KMS-11 (cell line): ENCODE measurements around the gene B3GALT2.

Source experiments
- H2AFZ ChIP-seq: fragments of 200-600 bp; sonication (generic); 2 replicates; pipeline ENCODE4 v1.6.1; 2016; ENCODE audit warnings: antibody characterized with exemption, mixed run types, low read depth
- H3K27ac ChIP-seq: fragments of 200-600 bp; sonication (generic); 2 replicates; pipeline ENCODE4 v1.6.1; 2016; ENCODE audit warnings: mild to moderate bottlenecking, mixed run types
- H3K27me3 ChIP-seq: fragments of 200-600 bp; sonication (generic); 2 replicates; pipeline ENCODE4 v1.6.1; 2017; ENCODE audit warnings: mild to moderate bottlenecking, low read depth, mixed run types, moderate library complexity; ENCODE audit not compliant: insufficient read depth
- H3K36me3 ChIP-seq: fragments of 200-600 bp; sonication (generic); 2 replicates; pipeline ENCODE4 v1.6.1; 2017; ENCODE audit warnings: mild to moderate bottlenecking, mixed run types; ENCODE audit not compliant: insufficient read depth
- H3K4me1 ChIP-seq: fragments of 200-600 bp; sonication (generic); 2 replicates; pipeline ENCODE4 v1.6.1; 2016; ENCODE audit warnings: mild to moderate bottlenecking, low read depth, mixed run types; ENCODE audit not compliant: poor library complexity, severe bottlenecking
- H3K4me2 ChIP-seq: fragments of 200-600 bp; sonication (generic); 2 replicates; pipeline ENCODE4 v1.7.0; 2016; ENCODE audit warnings: mild to moderate bottlenecking, mixed run types
- H3K4me3 ChIP-seq: fragments of 200-600 bp; sonication (generic); IDR thresholded peaks from 2 replicates; pipeline ENCODE4 v1.6.1; 2017; ENCODE audit warnings: low read depth, low read length, mixed read lengths; ENCODE audit not compliant: insufficient read depth
- H3K79me2 ChIP-seq: fragments of 200-600 bp; sonication (generic); 2 replicates; pipeline ENCODE4 v1.6.1; 2016; ENCODE audit warnings: low read depth, mixed run types; ENCODE audit not compliant: insufficient read depth
- H3K9ac ChIP-seq: fragments of 200-600 bp; sonication (generic); 2 replicates; pipeline ENCODE4 v1.6.1; 2016; ENCODE audit warnings: mild to moderate bottlenecking, mixed run types
- H4K20me1 ChIP-seq: fragments of 200-600 bp; sonication (generic); 2 replicates; pipeline ENCODE4 v1.6.1; 2016; ENCODE audit warnings: mild to moderate bottlenecking, mixed run types; ENCODE audit not compliant: insufficient read depth
- TF ChIP-seq, protein P1 (sequence below): fragments of 200-600 bp; sonication (generic); conservative IDR thresholded peaks from 2 replicates; pipeline ENCODE4 v1.6.1; 2017; ENCODE audit warnings: low read depth, mild to moderate bottlenecking, antibody characterized with exemption, low read length, moderate library complexity, mixed read lengths

The B3GALT2 gene

DNA sequence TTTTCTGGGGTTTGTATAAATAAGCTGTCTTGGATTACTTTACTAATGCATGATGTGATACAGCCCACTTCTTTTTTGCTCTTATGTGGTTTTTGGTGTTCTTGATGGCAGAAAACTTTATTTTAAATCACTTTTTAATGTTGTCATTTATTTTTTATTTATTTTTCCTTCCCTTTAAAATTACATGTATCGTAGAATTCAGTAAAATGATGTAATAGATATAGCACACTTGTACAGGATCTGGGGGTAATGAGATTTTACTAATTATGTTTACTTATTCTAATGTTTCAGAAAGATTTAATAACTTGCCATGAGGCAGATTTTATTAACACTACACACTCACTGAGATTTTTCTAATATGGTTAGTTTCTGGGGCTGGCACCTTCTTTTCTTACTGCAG is 701 bp upstream of the B3GALT2 start:
- Histone ChIP-seq H3K4me3 (no peak overlapping the region), H3K4me2 (no peak overlapping the region)

DNA sequence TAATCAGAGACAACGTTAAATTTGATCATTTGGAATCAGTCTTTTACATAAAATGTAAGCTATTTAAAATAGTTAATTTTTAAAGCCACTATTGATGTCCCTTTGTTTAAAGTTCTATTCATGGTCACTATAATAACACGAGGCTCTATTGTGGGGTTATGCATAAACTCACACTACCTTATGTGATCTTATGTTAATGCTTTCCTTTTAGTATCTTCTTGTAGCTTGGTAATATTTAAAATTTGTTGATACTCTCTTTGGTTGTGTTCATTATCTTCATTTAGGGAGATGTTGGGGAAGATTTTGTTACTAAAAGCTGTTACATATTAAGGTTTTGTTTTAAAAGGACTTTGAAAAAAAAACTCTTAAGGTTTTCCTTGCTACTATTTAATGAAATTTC is 1.2 kb downstream of the B3GALT2 start:
- TF ChIP-seq, protein P1, sequence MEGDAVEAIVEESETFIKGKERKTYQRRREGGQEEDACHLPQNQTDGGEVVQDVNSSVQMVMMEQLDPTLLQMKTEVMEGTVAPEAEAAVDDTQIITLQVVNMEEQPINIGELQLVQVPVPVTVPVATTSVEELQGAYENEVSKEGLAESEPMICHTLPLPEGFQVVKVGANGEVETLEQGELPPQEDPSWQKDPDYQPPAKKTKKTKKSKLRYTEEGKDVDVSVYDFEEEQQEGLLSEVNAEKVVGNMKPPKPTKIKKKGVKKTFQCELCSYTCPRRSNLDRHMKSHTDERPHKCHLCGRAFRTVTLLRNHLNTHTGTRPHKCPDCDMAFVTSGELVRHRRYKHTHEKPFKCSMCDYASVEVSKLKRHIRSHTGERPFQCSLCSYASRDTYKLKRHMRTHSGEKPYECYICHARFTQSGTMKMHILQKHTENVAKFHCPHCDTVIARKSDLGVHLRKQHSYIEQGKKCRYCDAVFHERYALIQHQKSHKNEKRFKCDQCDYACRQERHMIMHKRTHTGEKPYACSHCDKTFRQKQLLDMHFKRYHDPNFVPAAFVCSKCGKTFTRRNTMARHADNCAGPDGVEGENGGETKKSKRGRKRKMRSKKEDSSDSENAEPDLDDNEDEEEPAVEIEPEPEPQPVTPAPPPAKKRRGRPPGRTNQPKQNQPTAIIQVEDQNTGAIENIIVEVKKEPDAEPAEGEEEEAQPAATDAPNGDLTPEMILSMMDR: no peak
- no peak overlapping the region for H3K27ac ChIP-seq
- peaks cover 24% of the 10 kb centered on the region for H3K79me2 ChIP-seq
- H4K20me1 ChIP-seq: no peaks in the 10 kb centered on the region
- peaks cover 25% of the 10 kb centered on the region for H3K4me1 ChIP-seq
- no peak overlapping the region for H2AFZ ChIP-seq
- no peak overlapping the region for H3K4me3 ChIP-seq
- no peak overlapping the region for H3K4me2 ChIP-seq
- no peaks in the 10 kb centered on the region for H3K36me3 ChIP-seq
- H3K9ac ChIP-seq: no peak overlapping the region
- H3K27me3 ChIP-seq: no peaks in the 10 kb centered on the region

More for the DNA sequence above, 701 bp upstream of the B3GALT2 start:
- H3K36me3 ChIP-seq: no peaks in the 10 kb centered on the region
- no peaks in the 10 kb centered on the region for H3K27me3 ChIP-seq
- TF ChIP-seq, protein P1: no peak
- H4K20me1 ChIP-seq: no peaks in the 10 kb centered on the region
- no peak overlapping the region for H2AFZ ChIP-seq
- peaks cover 24% of the 10 kb centered on the region for H3K79me2 ChIP-seq
- H3K9ac ChIP-seq: no peak overlapping the region
- no peak overlapping the region for H3K27ac ChIP-seq
- peaks cover 35% of the 10 kb centered on the region for H3K4me1 ChIP-seq

DNA sequence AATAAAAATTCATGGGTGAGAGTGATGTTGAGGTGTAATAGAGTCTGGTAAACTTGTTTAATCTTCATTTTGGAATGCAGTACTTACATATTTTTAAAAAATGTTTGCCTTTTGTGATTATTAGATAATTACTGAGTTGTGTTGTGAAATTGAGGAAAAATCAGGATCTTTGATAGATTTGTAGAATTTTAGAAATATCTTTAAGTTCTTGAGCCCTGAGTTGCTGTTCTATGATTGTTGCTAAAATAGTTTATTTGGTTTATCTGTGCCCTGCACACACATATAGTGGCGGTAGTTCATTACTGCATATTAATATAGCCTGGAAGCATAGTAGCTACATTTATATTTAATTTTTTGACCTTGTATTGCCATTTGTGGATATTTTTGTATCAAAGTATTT is 1.6 kb downstream of the B3GALT2 start:
- Histone ChIP-seq H3K27ac (no peak overlapping the region), H3K36me3 (no peaks in the 10 kb centered on the region), H3K4me2 (no peak overlapping the region), H4K20me1 (no peaks in the 10 kb centered on the region), H3K4me3 (no peak overlapping the region), H3K9ac (no peak overlapping the region), H3K27me3 (no peaks in the 10 kb centered on the region), H3K4me1 (peaks cover 20% of the 10 kb centered on the region), H3K79me2 (peaks cover 24% of the 10 kb centered on the region), H2AFZ (no peak overlapping the region)
- TF ChIP-seq, protein P1: no peak

DNA sequence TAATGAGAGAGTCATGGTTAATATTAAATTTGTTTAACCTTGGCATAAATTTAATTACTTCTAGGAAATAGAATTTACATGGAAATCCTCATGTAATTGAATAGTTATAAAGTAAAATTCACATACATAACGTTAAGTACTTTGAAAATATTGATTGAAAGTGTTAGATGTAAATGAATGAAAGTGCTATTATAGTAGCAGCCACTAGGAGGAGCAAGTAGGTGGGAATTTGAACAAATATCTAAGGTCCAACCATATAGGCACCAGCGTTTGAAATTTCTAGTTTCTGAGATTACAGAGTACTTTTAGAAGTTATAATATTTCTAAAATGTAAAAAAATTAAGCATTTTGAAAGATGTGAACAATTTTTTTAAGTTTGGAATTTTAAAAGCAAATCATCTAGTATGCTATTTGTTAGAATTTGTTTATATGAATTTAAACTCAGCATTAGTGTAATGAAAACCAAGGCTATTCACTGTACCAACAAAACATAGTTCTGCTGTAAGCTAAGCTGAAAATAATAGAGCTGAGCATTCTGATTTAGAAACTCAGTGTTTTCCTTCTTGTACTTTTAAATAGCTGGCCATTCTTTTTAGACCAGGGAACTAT is 3.3 kb downstream of the B3GALT2 start:
- H3K36me3 ChIP-seq: no peaks in the 10 kb centered on the region
- no peak overlapping the region for H3K4me3 ChIP-seq
- peaks cover 13% of the 10 kb centered on the region for H3K4me1 ChIP-seq
- TF ChIP-seq, protein P1: peak; percentile 97
- no peak overlapping the region for H3K27ac ChIP-seq
- peaks cover 22% of the 10 kb centered on the region for H3K79me2 ChIP-seq
- H3K4me2 ChIP-seq: peak overlapping the region; percentile 2; the same call in 1 of the 2 replicates
- H4K20me1 ChIP-seq: no peaks in the 10 kb centered on the region
- no peak overlapping the region for H2AFZ ChIP-seq
- no peak overlapping the region for H3K9ac ChIP-seq
- H3K27me3 ChIP-seq: no peaks in the 10 kb centered on the region
